Camera-type eye (tissue), 1 donor: ENCODE data around the gene CYP27B1. TPM values are rescaled to one million over a fixed set of nuclear protein-coding genes. Genes with fewer than 3 reads are reported as not detected.

Experiments used
- total RNA-seq: library from RNA; depleted of rRNA; stranded (reverse); fragments of >200 nt; gene quantifications from one replicate; pipeline ENCODE4 v1.2.3, GENCODE V29; 2014

CYP27B1 gene
- 1.6 TPM for total RNA-seq

GRCh38 chr12:57766464-57767304 is at the start of gene CYP27B1:
Gene CYP27B1 (minus strand): TSS chr12:57767078. CDS start chr12:57767041, 37 bp downstream.

GRCh38 chr12:57782608-57783465 is 16.0 kb upstream of the CYP27B1 start, which contains the start of gene TSFM:
Gene TSFM (plus strand): TSS chr12:57782787. CDS start chr12:57782802, 15 bp downstream.

GRCh38 chr12:57772429-57773322 is 5.8 kb upstream of the CYP27B1 start, which contains the start of gene EEF1AKMT3:
Gene EEF1AKMT3 (plus strand): TSS chr12:57772614. CDS start chr12:57772725, 111 bp downstream.

GRCh38 chr12:57771873-57772428 is 5.1 kb upstream of the CYP27B1 start, which contains the start of gene METTL1:
Gene METTL1 (minus strand): TSS chr12:57772105. CDS start chr12:57772083, 22 bp downstream.

GRCh38 chr12:57754411-57755193 is 12.3 kb downstream of the CYP27B1 start, which contains the start of gene MARCHF9:
Gene MARCHF9 (plus strand): TSS chr12:57755103. CDS start chr12:57755529, 426 bp downstream.

GRCh38 chr12:57751788-57752667 is 14.8 kb downstream of the CYP27B1 start, which contains the start of gene CDK4:
Gene CDK4 (minus strand): TSS chr12:57752310. CDS start chr12:57751717, 593 bp downstream.

GRCh38 chr12:57744777-57745484 is 21.9 kb downstream of the CYP27B1 start, which contains the start of gene TSPAN31:
Gene TSPAN31 (plus strand): TSS chr12:57745039. CDS start chr12:57745155, 116 bp downstream.

GRCh38 chr12:57738661-57739237 is 28.1 kb downstream of the CYP27B1 start, which contains the start of gene AGAP2:
Gene AGAP2 (minus strand): TSS chr12:57738742. CDS start chr12:57738246, 496 bp downstream.

Other genes with a start within 250 kb of the CYP27B1 start
- 37.2 TPM for gene DDIT3, start 246.6 kb downstream of the CYP27B1 start, total RNA-seq
- 52.1 TPM for gene MBD6, start 244.3 kb downstream of the CYP27B1 start, total RNA-seq
- 174 TPM for gene DCTN2, start 219.9 kb downstream of the CYP27B1 start, total RNA-seq
- 30.1 TPM for gene KIF5A, start 217.0 kb downstream of the CYP27B1 start, total RNA-seq
- 24.8 TPM for gene PIP4K2C, start 175.9 kb downstream of the CYP27B1 start, total RNA-seq
- gene DTX3, start 162.3 kb downstream of the CYP27B1 start, total RNA-seq, result 69.5 TPM
- 53.5 TPM for gene ARHGEF25, start 155.6 kb downstream of the CYP27B1 start, total RNA-seq
- gene B4GALNT1, start 133.9 kb downstream of the CYP27B1 start, total RNA-seq, result 9.6 TPM
- 250 TPM for gene OS9, start 72.9 kb downstream of the CYP27B1 start, total RNA-seq
- 7.3 TPM for gene AGAP2, start 28.3 kb downstream of the CYP27B1 start, total RNA-seq
- 59.1 TPM for gene TSPAN31, start 22.0 kb downstream of the CYP27B1 start, total RNA-seq
- 108 TPM for gene CDK4, start 14.8 kb downstream of the CYP27B1 start, total RNA-seq
- 15.1 TPM for gene MARCHF9, start 12.0 kb downstream of the CYP27B1 start, total RNA-seq
- gene METTL1, start 5.0 kb upstream of the CYP27B1 start, total RNA-seq, result 4.5 TPM
- gene EEF1AKMT3, start 5.5 kb upstream of the CYP27B1 start, total RNA-seq, result 12.2 TPM
- 18.8 TPM for gene TSFM, start 15.7 kb upstream of the CYP27B1 start, total RNA-seq
- 4.5 TPM for gene AVIL, start 51.7 kb upstream of the CYP27B1 start, total RNA-seq
- 119 TPM for gene CTDSP2, start 79.7 kb upstream of the CYP27B1 start, total RNA-seq
- gene ATP23, start 174.5 kb upstream of the CYP27B1 start, total RNA-seq, result 10.9 TPM